SIG-M5 treated with dmso at 0.1 percent for 504 hours (cell line): ENCODE data around the gene LFNG.

Experiments used
- DNase-seq: peaks from one replicate; lab custom pipeline; 2025; ENCODE audit not compliant: unreplicated experiment; lab: John Stamatoyannopoulos, UW

Gene LFNG

GRCh38 chr7:2502647-2502966 lies 17.0 kb upstream of the LFNG start:
- DNase-seq: no peak

- DNase-seq: no peak
Measured at GRCh38 chr7:2503056-2503941, 16.3 kb upstream of the LFNG start.

GRCh38 chr7:2504128-2504888 lies 15.3 kb upstream of the LFNG start:
- DNase-seq: no peak

GRCh38 chr7:2504889-2505375 lies 14.6 kb upstream of the LFNG start:
- no peak for DNase-seq

- DNase-seq: no peak
Measured at GRCh38 chr7:2505401-2505800, 14.2 kb upstream of the LFNG start.

- no peak for DNase-seq
Measured at GRCh38 chr7:2507208-2507916, 12.2 kb upstream of the LFNG start.

GRCh38 chr7:2507917-2508306 lies 11.7 kb upstream of the LFNG start:
- DNase-seq: no peak

GRCh38 chr7:2508327-2509215 lies 11.0 kb upstream of the LFNG start:
- DNase-seq: peak; percentile 75

GRCh38 chr7:2509298-2509906 lies 10.2 kb upstream of the LFNG start:
- no peak for DNase-seq

GRCh38 chr7:2510130-2510776 lies 9.3 kb upstream of the LFNG start:
- DNase-seq: no peak

GRCh38 chr7:2510909-2511768 lies 8.4 kb upstream of the LFNG start:
- DNase-seq: peak; percentile 51

- DNase-seq: no peak
Measured at GRCh38 chr7:2511769-2512168, 7.8 kb upstream of the LFNG start.

- DNase-seq: no peak
Measured at GRCh38 chr7:2512179-2512661, 7.4 kb upstream of the LFNG start.

- DNase-seq: no peak
Measured at GRCh38 chr7:2512713-2513112, 6.9 kb upstream of the LFNG start.

GRCh38 chr7:2513702-2514101 lies 5.9 kb upstream of the LFNG start:
- DNase-seq: no peak

- DNase-seq: no peak
Measured at GRCh38 chr7:2514473-2515423, 4.8 kb upstream of the LFNG start.

- DNase-seq: no peak
Measured at GRCh38 chr7:2515424-2516193, 4.0 kb upstream of the LFNG start.
